NB4 (cell line): ENCODE measurements around the gene NPR2.

Experiments used
- DNase-seq: peaks from one replicate; pipeline ENCODE4 v3.0.0; 2010; ENCODE audit warnings: low read depth
- H3K4me3 ChIP-seq: one replicate; pipeline ENCODE4 v1.5.1; 2011; ENCODE audit warnings: mild to moderate bottlenecking, low read depth, low read length, moderate library complexity
- CTCF ChIP-seq: IDR thresholded peaks from one replicate; pipeline ENCODE4 v1.5.1; 2012; ENCODE audit warnings: low read depth, low read length
- MYC ChIP-seq: IDR thresholded peaks from 2 replicates; pipeline ENCODE4 v1.6.1; 2011; ENCODE audit warnings: low read depth, low read length
- POLR2A ChIP-seq: IDR thresholded peaks from 2 replicates; pipeline ENCODE4 v1.6.1; 2011; ENCODE audit warnings: mild to moderate bottlenecking; ENCODE audit not compliant: insufficient read length; ENCODE audit errors: extremely low read depth
- TF ChIP-seq, protein P1 (sequence below): IDR thresholded peaks from 2 replicates; pipeline ENCODE4 v1.6.1; 2011; ENCODE audit warnings: low read depth, low read length

Gene NPR2

DNA sequence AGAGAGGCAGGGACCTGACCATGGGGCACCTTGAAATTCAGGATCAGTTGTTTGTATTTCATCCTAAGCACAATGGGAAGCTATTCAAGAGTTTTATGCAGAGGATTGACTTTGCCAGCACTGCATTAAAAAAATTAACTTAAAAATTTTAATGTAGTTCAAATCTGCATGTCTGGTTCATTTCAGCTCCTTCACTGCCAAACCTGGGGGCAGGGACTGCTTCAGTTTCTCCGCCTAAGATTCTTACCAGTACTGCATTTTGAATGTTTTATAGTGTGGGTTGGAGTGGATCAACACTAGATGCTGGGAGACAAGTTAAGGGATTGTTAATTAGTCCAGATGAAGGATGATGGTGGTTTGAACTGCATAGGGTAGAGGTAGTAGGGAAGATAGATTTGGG lies 21.6 kb upstream of the NPR2 start:
- no peak overlapping the region for H3K4me3 ChIP-seq
- TF ChIP-seq CTCF (no peak), MYC (no peak), POLR2A (no peak)
- TF ChIP-seq, protein P1, sequence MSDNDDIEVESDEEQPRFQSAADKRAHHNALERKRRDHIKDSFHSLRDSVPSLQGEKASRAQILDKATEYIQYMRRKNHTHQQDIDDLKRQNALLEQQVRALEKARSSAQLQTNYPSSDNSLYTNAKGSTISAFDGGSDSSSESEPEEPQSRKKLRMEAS: no peak
- no peak for DNase-seq

GRCh38 chr9:35771075-35771433 lies 20.3 kb upstream of the NPR2 start:
- H3K4me3 ChIP-seq: no peak overlapping the region

DNA sequence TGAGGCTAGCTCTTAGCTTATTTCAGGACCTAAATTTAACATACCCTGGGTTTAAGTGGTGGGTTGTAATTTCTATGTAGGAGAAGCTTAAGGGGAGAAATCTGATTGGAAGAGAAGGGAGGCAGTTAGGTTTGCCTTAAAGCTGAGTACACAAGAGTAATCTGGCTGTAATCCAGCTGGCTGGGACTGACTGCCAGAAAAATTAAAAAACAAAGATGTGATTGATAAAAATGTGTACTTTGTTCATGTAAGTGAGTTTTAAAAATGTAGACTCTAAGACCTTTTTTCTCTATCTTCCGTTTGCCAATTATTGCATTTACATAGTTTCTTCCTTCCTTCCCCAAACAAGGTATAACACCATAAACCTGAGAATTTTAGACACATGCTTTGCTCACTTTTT lies 19.9 kb upstream of the NPR2 start:
- TF ChIP-seq POLR2A (no peak), CTCF (no peak), MYC (no peak)
- TF ChIP-seq, protein P1: no peak
- no peak overlapping the region for H3K4me3 ChIP-seq
- DNase-seq: no peak

More at GRCh38 chr9:35771075-35771433, 20.3 kb upstream of the NPR2 start:
- DNase-seq: no peak
- TF ChIP-seq, protein P1: no peak
- TF ChIP-seq POLR2A (no peak), MYC (no peak)

- DNase-seq: no peak
- H3K4me3 ChIP-seq: no peak overlapping the region
- TF ChIP-seq, protein P1: no peak
- no peak for TF ChIP-seq MYC
- TF ChIP-seq POLR2A: no peak
- TF ChIP-seq CTCF: no peak
Measured at GRCh38 chr9:35771943-35772342, 19.4 kb upstream of the NPR2 start.

DNA sequence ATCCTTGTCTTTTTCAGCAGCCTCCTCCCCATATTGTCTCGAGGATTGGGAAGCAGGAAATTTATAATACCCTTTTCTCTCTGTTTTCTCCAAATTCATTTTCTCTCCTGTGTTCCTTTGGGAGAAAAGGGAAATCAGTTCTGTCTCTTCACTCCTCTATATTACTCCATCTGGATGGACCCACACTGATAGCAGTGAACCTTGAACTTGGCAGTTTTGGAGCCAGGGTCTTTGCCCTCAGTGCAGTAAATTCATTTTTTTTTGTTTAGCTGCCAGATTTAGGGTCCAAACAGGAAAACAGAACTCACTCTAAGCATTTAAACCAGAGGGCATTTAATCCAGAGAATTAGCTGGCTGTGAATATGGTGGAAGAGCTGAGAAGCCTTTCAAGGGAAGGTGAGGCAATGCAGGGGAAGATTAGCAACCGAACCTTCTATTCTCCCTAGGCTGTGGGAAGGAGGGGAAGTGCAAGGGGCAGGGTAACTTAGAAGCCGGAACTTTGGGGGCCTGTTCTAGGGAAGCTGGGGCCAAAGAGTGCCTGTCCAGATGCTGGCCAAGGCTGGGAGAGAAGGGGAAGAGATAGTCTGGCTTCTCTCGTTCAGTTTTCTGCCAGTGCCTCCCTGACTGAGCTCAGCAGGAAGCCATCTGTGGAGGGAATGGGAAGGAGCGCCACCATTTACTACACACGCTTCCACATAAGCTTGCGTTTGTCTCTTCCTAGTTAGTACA lies 16.3 kb upstream of the NPR2 start:
- no peak for TF ChIP-seq POLR2A
- TF ChIP-seq, protein P1: no peak
- TF ChIP-seq MYC: no peak
- no peak for TF ChIP-seq CTCF
- no peak overlapping the region for H3K4me3 ChIP-seq
- DNase-seq: no peak

DNA sequence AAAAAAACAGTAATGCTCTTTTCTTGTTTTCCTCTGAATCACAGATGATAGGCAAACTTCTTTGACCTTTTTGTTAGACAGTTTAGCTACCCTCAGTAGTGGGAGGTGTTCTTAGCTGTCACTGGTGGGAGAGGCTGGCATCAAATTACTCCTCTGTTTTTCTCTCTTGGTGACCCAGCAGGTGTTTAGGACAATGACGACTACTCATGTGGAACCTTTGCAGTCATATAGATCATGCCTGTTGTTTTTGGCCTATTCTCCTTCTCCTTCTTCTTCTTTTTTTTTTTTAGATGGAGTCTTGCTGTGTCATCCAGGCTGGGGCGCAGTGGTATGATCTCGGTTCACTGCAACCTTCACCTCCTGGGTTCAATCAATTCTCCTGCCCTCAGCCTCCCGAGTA lies 15.4 kb upstream of the NPR2 start:
- no peak overlapping the region for H3K4me3 ChIP-seq
- TF ChIP-seq POLR2A: no peak
- no peak for TF ChIP-seq CTCF
- no peak for DNase-seq
